Activated CD4-positive, alpha-beta T cell treated with anti-CD3 and anti-CD28 coated beads, Interleukin-2, amount 50 U/mL, for 24 hours (primary cell): Measurements from ENCODE around the gene GFRA3.
"Not testable (repeated sequence)": the region's sequence is repeated elsewhere in the genome, so short reads cannot be mapped to it uniquely, and the experiment has no call there.

Source experiments
- DNase-seq, 2 donors: peaks; one replicate each; pipeline ENCODE4 v3.0.0-alpha.2; 2020; ENCODE audit warnings: low read depth in 1 of 2, low spot score in 1 of 2

Gene GFRA3

GRCh38 chr5:138247800-138248199, 26.6 kb downstream of the GFRA3 start:
- not testable (repeated sequence) for DNase-seq

- no peak for DNase-seq
Observed at GRCh38 chr5:138246822-138247221, 27.6 kb downstream of the GFRA3 start.

GRCh38 chr5:138246334-138246733, 28.1 kb downstream of the GFRA3 start:
- no peak for DNase-seq

- no peak for DNase-seq
Observed at GRCh38 chr5:138245717-138246116, 28.7 kb downstream of the GFRA3 start.

- DNase-seq, result no peak
Observed at GRCh38 chr5:138243794-138244193, 30.6 kb downstream of the GFRA3 start.

- no peak for DNase-seq
Observed at GRCh38 chr5:138241688-138242571, 32.5 kb downstream of the GFRA3 start.

GRCh38 chr5:138240650-138241385, 33.6 kb downstream of the GFRA3 start:
- DNase-seq, result no peak

- DNase-seq, result no peak
Observed at GRCh38 chr5:138238034-138238433, 36.4 kb downstream of the GFRA3 start.

GRCh38 chr5:138234651-138235050, 39.8 kb downstream of the GFRA3 start:
- DNase-seq, result no peak

GRCh38 chr5:138233280-138233679, 41.1 kb downstream of the GFRA3 start:
- DNase-seq, result no peak

- no peak for DNase-seq
Observed at GRCh38 chr5:138230981-138231589, 43.3 kb downstream of the GFRA3 start.

GRCh38 chr5:138230261-138230660, 44.2 kb downstream of the GFRA3 start:
- DNase-seq, result no peak

GRCh38 chr5:138229387-138229786, 45.0 kb downstream of the GFRA3 start:
- no peak for DNase-seq

- DNase-seq, result no peak
Observed at GRCh38 chr5:138226910-138227309, 47.5 kb downstream of the GFRA3 start.

GRCh38 chr5:138224712-138225111, 49.7 kb downstream of the GFRA3 start:
- no peak for DNase-seq

GRCh38 chr5:138223532-138223931, 50.9 kb downstream of the GFRA3 start:
- DNase-seq, result no peak

- no peak for DNase-seq
Observed at GRCh38 chr5:138216799-138217198, 57.6 kb downstream of the GFRA3 start.

- DNase-seq, result peak; percentile 71 to 93
Observed at GRCh38 chr5:138213161-138214029, 61.0 kb downstream of the GFRA3 start, which contains the start of gene CDC23. CDC23 (minus strand) TSS chr5:138213323; CDS start chr5:138213312, 11 bp downstream.

GRCh38 chr5:138212828-138213160, 61.6 kb downstream of the GFRA3 start:
- DNase-seq, result no peak

- DNase-seq, result no peak
Observed at GRCh38 chr5:138210985-138211384, 63.4 kb downstream of the GFRA3 start.
